Measurements from ENCODE around the gene SPHK1.

GRCh38 chr17:76384987-76385891 lies 830 bp downstream of the SPHK1 start:
- no peak for TF ChIP-seq POLR2A (IDR thresholded peaks at IDR 0.05)
- TF ChIP-seq CTCF (IDR thresholded peaks at IDR 0.05), result no peak

Data from esophagus squamous epithelium (tissue), 4 donors.